Smooth muscle cell of trachea (primary cell): ENCODE measurements around the gene SMG1. TPM values are rescaled to one million over a fixed set of nuclear protein-coding genes. Genes with fewer than 3 reads are reported as not detected.

Experiments
- total RNA-seq: library from RNA; depleted of rRNA; stranded (reverse); fragments of >200 nt; gene quantifications from 2 replicates; pipeline ENCODE4 v1.2.1, GENCODE V29; 2014

SMG1 gene
- total RNA-seq: 72.8 and 87.8 TPM in 2 replicates

DNA sequence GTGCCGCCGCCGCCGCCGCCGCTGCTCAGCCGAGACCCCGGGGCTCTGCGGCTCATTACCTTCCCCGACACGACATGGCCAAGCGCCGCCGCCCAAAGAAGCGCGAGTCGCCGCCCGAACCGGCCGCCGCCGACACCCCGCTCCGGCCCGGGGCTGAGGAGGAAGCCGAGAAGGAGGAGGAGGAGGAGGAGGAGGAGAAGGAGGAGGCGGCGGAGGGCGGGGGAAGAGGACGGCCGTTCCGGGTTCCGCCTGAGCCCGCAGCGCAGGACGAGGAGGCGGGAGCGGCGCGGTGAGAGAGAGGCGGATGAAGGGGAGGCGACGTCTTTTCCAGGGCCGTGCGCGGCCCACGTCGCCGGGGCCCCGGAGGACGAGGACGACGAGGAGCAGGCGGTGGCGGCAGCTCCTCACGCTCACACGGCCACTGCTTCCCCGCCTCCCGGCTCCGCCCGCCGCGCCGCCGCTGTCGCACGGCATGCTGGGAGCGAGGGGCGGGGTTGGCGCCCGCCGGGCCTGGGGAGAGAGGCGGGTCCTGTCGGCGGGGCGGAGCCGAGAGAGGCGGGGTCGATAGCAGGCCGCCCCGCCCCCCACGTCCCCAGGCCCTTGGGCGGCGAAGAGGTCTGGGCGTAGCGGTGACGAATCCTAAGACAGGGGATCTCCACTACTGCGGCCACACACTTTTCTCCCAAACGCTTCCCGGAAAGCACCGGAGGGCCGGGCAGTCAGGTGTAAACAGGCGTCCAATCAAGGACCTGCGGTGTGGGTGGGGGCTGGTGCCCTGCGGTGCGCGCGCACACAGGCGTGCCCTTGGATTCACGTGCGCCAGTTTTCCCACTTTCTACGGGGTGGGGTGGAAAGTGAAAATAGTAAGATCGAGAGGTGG lies at the start of gene SMG1:
Gene SMG1 (minus strand): TSS at position 423 of the 880 bp plus-strand sequence. CDS start 367 bp downstream, at position 56.

GRCh38 chr16:18801145-18801972 lies 124.8 kb downstream of the SMG1 start, which contains the start of gene ARL6IP1:
ARL6IP1 (minus strand) TSS chr16:18801549; CDS start chr16:18801466, 83 bp downstream.

GRCh38 chr16:18789850-18790706 lies 136.1 kb downstream of the SMG1 start, which contains the start of gene RPS15A:
RPS15A (minus strand) TSS chr16:18790334; CDS start chr16:18789113, 1,221 bp downstream.

Other genes starting within 250 kb of the SMG1 start
- 493 and 1,623 TPM in 2 replicates for gene RPS15A, start 136.1 kb downstream of the SMG1 start, total RNA-seq
- 172 and 580 TPM in 2 replicates for gene ARL6IP1, start 124.9 kb downstream of the SMG1 start, total RNA-seq
- gene TMC7, start 57.5 kb upstream of the SMG1 start, total RNA-seq: 0.66 and 0.73 TPM in 2 replicates
- gene COQ7, start 141.2 kb upstream of the SMG1 start, total RNA-seq: 17.9 and 18.9 TPM in 2 replicates
- 30.5 and 71.1 TPM in 2 replicates for gene ITPRIPL2, start 187.6 kb upstream of the SMG1 start, total RNA-seq
- gene SYT17, start 241.8 kb upstream of the SMG1 start, total RNA-seq: 0.29 and 0.66 TPM in 2 replicates